Parathyroid adenoma (tissue), 2 donors: Measurements from ENCODE around the gene PRKCG.

Experiments
- H2AFZ ChIP-seq: fragments of 300-600 bp; sonication (generic); one replicate; pipeline ENCODE4 v1.7.0; 2017; ENCODE audit warnings: antibody characterized with exemption, mild to moderate bottlenecking
- H3K27ac ChIP-seq: fragments of 300-600 bp; sonication (generic); one replicate; pipeline ENCODE4 v1.7.0; 2017
- H3K27me3 ChIP-seq: fragments of 300-600 bp; sonication (generic); one replicate; pipeline ENCODE4 v1.7.0; 2017; ENCODE audit warnings: low read length; ENCODE audit not compliant: control insufficient read depth, insufficient read depth
- H3K36me3 ChIP-seq: fragments of 300-600 bp; sonication (generic); one replicate; pipeline ENCODE4 v1.7.0; 2017; ENCODE audit warnings: low read length; ENCODE audit not compliant: control insufficient read depth, insufficient read depth
- H3K4me1 ChIP-seq: fragments of 300-600 bp; sonication (generic); one replicate; pipeline ENCODE4 v1.7.0; 2017; ENCODE audit warnings: control low read depth
- H3K4me2 ChIP-seq: fragments of 300-600 bp; sonication (generic); one replicate; pipeline ENCODE4 v1.7.0; 2017; ENCODE audit warnings: low read length
- H3K4me3 ChIP-seq: fragments of 300-600 bp; sonication (generic); one replicate; pipeline ENCODE4 v1.7.0; 2017; ENCODE audit warnings: low read depth, low read length
- H3K79me2 ChIP-seq: fragments of 300-600 bp; sonication (generic); one replicate; pipeline ENCODE4 v1.7.0; 2017; ENCODE audit warnings: control low read depth
- H3K9ac ChIP-seq: fragments of 300-600 bp; sonication (generic); one replicate; pipeline ENCODE4 v1.7.0; 2017; ENCODE audit warnings: mild to moderate bottlenecking
- H3K9me3 ChIP-seq: fragments of 300-600 bp; sonication (generic); one replicate; pipeline ENCODE4 v1.7.0; 2017; ENCODE audit warnings: low read length; ENCODE audit not compliant: control insufficient read depth
- CTCF ChIP-seq: fragments of 300-600 bp; sonication (generic); IDR thresholded peaks from one replicate; pipeline ENCODE4 v1.7.0; 2017; ENCODE audit warnings: antibody characterized with exemption, mild to moderate bottlenecking
- donor health status: primary hyperparathyroidism.

PRKCG gene

GRCh38 chr19:53904909-53905308, 22.9 kb downstream of the PRKCG start:
- Histone ChIP-seq H3K9ac (no peak overlapping the region), H3K4me3 (no peak overlapping the region), H3K36me3 (no peaks in the 10 kb centered on the region), H2AFZ (no peak overlapping the region), H3K27me3 (peaks cover 7% of the 10 kb centered on the region), H3K4me1 (peaks cover 9% of the 10 kb centered on the region), H3K4me2 (no peak overlapping the region), H3K9me3 (no peaks in the 10 kb centered on the region), H3K27ac (no peak overlapping the region), H3K79me2 (no peaks in the 10 kb centered on the region)
- TF ChIP-seq CTCF = no peak

DNA sequence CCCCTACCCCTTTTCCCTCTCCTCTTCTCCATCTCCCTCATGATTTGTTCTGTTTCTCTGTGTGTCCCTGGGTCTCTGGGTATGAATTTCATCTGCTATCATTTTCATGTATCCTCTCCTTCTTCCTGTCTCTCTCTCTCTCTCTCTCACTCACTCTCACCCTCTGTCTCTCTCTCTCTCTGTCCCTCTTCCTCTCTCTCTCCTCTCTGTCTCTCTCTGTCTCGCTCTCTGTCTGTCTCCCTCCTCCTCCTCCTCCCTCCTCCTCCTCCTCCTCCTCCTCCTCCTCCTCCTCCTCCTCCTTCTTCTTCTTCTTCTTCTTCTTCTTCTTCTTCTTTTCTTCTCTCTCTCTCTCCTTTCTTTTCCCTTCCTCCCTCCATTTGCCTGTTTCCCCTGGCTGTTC, 23.8 kb downstream of the PRKCG start:
- Histone ChIP-seq H3K9ac (no peak overlapping the region), H3K4me2 (no peak overlapping the region), H3K4me3 (no peak overlapping the region), H3K36me3 (no peaks in the 10 kb centered on the region), H3K27me3 (peaks cover 7% of the 10 kb centered on the region), H3K27ac (no peak overlapping the region), H3K9me3 (no peaks in the 10 kb centered on the region), H2AFZ (no peak overlapping the region), H3K79me2 (no peaks in the 10 kb centered on the region), H3K4me1 (peaks cover 9% of the 10 kb centered on the region)
- TF ChIP-seq CTCF = no peak

DNA sequence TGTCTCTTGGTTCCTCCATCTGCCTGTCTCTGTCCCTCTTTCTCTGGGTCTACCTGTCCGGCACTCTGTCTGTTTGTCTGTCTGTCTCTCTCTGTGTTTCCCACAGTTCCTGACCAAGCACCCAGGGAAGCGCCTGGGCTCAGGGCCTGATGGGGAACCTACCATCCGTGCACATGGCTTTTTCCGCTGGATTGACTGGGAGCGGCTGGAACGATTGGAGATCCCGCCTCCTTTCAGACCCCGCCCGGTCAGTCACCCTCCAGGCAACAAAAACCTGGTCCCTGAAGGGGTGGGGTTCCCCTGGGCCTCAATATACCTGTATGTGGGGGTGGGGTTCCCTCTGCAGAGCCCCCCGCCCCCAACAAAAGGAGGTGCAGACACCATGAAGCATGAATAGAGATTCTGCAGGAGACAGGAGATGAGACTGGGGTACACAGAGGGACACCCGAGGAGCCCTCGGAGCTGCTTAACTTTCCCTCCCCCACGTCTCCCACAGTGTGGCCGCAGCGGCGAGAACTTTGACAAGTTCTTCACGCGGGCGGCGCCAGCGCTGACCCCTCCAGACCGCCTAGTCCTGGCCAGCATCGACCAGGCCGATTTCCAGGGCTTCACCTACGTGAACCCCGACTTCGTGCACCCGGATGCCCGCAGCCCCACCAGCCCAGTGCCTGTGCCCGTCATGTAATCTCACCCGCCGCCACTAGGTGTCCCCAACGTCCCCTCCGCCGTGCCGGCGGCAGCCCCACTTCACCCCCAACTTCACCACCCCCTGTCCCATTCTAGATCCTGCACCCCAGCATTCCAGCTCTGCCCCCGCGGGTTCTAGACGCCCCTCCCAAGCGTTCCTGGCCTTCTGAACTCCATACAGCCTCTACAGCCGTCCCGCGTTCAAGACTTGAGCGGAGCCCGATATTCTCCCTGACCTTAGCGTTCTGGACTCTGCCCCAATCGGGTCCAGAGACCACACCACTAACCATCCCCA, 24.5 kb downstream of the PRKCG start:
- no peak overlapping the region for H3K4me2 ChIP-seq
- peaks cover 9% of the 10 kb centered on the region for H3K4me1 ChIP-seq
- H3K9ac ChIP-seq = no peak overlapping the region
- peak overlapping the region; percentile 44 for H2AFZ ChIP-seq
- peak; percentile 90 for TF ChIP-seq CTCF
- no peaks in the 10 kb centered on the region for H3K9me3 ChIP-seq
- no peak overlapping the region for H3K4me3 ChIP-seq
- H3K79me2 ChIP-seq = no peaks in the 10 kb centered on the region
- peaks cover 7% of the 10 kb centered on the region for H3K27me3 ChIP-seq
- H3K36me3 ChIP-seq = no peaks in the 10 kb centered on the region
- no peak overlapping the region for H3K27ac ChIP-seq

DNA sequence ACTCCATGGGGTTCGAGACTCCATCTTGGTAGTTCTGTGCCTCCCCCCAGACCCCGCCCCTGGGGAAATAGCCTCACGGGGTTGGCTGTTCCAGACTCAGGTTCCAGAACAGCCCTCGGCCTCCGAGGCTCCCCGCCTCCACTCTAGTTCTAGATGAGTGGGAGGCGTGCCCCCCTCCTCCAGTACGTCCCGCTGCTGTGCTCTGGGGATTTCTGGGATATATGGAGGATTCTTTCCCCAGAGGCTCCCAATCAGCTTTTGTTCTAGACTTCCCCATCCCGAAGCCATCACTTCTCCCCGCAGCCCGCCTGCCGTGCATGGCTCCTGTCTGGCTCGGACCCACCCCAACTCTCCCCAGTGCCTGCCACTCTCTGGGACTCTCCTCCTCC, 25.2 kb downstream of the PRKCG start:
- H2AFZ ChIP-seq = no peak overlapping the region
- peaks cover 7% of the 10 kb centered on the region for H3K27me3 ChIP-seq
- no peak overlapping the region for H3K9ac ChIP-seq
- no peak overlapping the region for H3K4me3 ChIP-seq
- TF ChIP-seq CTCF = no peak
- no peak overlapping the region for H3K4me2 ChIP-seq
- peaks cover 9% of the 10 kb centered on the region for H3K4me1 ChIP-seq
- no peaks in the 10 kb centered on the region for H3K79me2 ChIP-seq
- no peak overlapping the region for H3K27ac ChIP-seq
- no peaks in the 10 kb centered on the region for H3K9me3 ChIP-seq
- no peaks in the 10 kb centered on the region for H3K36me3 ChIP-seq
